Measurements from ENCODE around the gene CLPTM1L.
A peak's percentile ranks its signal among the peaks of the same experiment; 100 is the strongest.
"Not testable (repeated sequence)": the region's sequence is repeated elsewhere in the genome, so short reads cannot be mapped to it uniquely, and the experiment has no call there.

Gene CLPTM1L

DNA sequence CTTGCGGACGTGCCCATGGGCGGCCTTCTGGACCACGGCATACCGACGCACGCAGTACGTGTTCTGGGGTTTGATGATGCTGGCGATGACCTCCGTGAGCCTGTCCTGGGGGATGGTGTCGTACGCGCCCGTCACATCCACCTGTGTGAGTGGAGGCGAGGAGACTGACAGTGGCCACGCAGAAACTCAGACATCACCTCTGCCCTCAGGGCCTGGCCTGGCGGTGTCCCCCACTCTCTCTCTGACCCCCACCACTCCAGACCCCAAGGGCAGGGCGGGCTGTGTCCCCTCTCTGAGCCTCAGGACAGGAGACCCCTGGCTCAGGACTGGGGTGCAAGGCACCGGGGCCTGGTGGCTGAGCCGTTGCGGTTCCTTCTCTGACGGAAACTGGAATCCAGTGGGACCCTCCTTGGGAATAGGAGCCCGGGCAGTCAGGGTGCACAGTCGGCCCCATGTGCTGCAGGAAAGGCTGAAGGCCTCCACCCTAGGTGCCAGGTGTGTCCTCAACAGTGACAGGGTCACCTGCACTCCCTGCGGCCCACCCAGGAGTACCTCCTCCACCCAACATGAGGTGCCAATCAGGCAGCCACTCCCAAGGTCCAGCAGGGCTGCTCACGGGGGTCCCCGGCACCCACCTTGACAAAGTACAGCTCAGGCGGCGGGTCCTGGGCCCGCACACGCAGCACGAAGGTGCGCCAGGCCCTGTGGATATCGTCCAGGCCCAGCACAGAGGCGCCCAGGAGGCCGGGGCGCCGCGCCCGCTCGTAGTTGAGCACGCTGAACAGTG is 66.0 kb downstream of the CLPTM1L start:
- H3K27ac ChIP-seq (ENCODE audit: poor library complexity, severe bottlenecking) = no peak overlapping the region
- no peaks in the 10 kb centered on the region; the same call in 1 of the 2 replicates for H3K36me3 ChIP-seq (ENCODE audit: low read depth)
- no peak overlapping the region for H3K4me3 ChIP-seq (ENCODE audit: severe bottlenecking)
- peak; percentile 61 for DNase-seq (ENCODE audit: low spot score)
- ATAC-seq (ENCODE audit: low read depth) = no peak
- TF ChIP-seq, protein P1, sequence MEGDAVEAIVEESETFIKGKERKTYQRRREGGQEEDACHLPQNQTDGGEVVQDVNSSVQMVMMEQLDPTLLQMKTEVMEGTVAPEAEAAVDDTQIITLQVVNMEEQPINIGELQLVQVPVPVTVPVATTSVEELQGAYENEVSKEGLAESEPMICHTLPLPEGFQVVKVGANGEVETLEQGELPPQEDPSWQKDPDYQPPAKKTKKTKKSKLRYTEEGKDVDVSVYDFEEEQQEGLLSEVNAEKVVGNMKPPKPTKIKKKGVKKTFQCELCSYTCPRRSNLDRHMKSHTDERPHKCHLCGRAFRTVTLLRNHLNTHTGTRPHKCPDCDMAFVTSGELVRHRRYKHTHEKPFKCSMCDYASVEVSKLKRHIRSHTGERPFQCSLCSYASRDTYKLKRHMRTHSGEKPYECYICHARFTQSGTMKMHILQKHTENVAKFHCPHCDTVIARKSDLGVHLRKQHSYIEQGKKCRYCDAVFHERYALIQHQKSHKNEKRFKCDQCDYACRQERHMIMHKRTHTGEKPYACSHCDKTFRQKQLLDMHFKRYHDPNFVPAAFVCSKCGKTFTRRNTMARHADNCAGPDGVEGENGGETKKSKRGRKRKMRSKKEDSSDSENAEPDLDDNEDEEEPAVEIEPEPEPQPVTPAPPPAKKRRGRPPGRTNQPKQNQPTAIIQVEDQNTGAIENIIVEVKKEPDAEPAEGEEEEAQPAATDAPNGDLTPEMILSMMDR (IDR thresholded peaks at IDR 0.05; ENCODE audit: poor library complexity, severe bottlenecking) = no peak
- no peaks in the 10 kb centered on the region for H3K27me3 ChIP-seq (ENCODE audit: insufficient read depth, poor library complexity, severe bottlenecking)
- H3K9me3 ChIP-seq (ENCODE audit: severe bottlenecking) = no peaks in the 10 kb centered on the region
- no peaks in the 10 kb centered on the region for H3K4me1 ChIP-seq (ENCODE audit: insufficient read depth, poor library complexity, severe bottlenecking)

DNA sequence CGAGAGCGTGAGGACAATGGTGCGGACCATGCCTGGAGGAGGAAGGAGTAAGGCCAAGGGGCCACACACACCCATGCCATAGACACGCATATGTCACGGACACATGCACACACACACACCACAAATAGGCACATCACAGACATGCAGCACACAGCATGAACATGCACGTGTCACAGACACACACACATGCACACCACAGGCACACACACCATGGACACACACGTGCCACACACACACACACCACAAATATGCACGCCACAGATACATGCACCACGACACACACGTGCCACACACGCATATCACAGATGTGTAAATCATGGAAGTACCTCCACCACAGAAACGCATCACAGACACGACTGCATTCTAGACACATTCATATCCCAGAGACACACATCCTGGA is 66.7 kb downstream of the CLPTM1L start:
- Histone ChIP-seq H3K27ac (ENCODE audit: poor library complexity, severe bottlenecking) (no peak overlapping the region), H3K4me1 (ENCODE audit: insufficient read depth, poor library complexity, severe bottlenecking) (no peaks in the 10 kb centered on the region), H3K4me3 (ENCODE audit: severe bottlenecking) (no peak overlapping the region), H3K27me3 (ENCODE audit: insufficient read depth, poor library complexity, severe bottlenecking) (no peaks in the 10 kb centered on the region), H3K36me3 (ENCODE audit: low read depth) (no peaks in the 10 kb centered on the region; the same call in 1 of the 2 replicates), H3K9me3 (ENCODE audit: severe bottlenecking) (no peaks in the 10 kb centered on the region)
- no peak for ATAC-seq (ENCODE audit: low read depth)
- TF ChIP-seq, protein P1 (IDR thresholded peaks at IDR 0.05; ENCODE audit: poor library complexity, severe bottlenecking) = no peak
- DNase-seq (ENCODE audit: low spot score) = no peak

DNA sequence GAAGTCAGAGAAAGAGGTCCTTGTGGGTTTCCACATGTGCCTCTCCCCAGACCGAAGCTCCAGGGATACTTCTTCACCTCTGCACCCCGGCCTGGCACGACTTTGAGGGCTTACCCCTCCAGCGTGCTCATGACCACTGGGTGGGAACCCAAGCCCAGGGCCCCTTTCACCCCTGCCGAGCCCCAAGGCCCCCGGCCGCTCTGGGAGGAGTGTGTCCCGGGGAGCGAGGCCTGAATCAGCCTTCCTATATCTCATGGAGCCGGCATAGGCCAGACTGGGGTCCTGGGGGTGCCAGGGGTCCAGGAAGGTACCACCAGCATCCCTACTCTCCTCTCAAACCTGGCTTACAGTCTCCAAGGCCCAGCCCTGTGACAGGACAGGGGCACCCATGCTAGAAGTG is 67.1 kb downstream of the CLPTM1L start:
- H3K9me3 ChIP-seq (ENCODE audit: severe bottlenecking) = no peaks in the 10 kb centered on the region
- no peak overlapping the region for H3K27ac ChIP-seq (ENCODE audit: poor library complexity, severe bottlenecking)
- no peaks in the 10 kb centered on the region; the same call in 1 of the 2 replicates for H3K36me3 ChIP-seq (ENCODE audit: low read depth)
- no peak overlapping the region for H3K4me3 ChIP-seq (ENCODE audit: severe bottlenecking)
- TF ChIP-seq, protein P1 (IDR thresholded peaks at IDR 0.05; ENCODE audit: poor library complexity, severe bottlenecking) = no peak
- H3K27me3 ChIP-seq (ENCODE audit: insufficient read depth, poor library complexity, severe bottlenecking) = no peaks in the 10 kb centered on the region
- DNase-seq (ENCODE audit: low spot score) (peak; percentile 44), ATAC-seq (ENCODE audit: low read depth) (no peak)
- no peaks in the 10 kb centered on the region for H3K4me1 ChIP-seq (ENCODE audit: insufficient read depth, poor library complexity, severe bottlenecking)

DNA sequence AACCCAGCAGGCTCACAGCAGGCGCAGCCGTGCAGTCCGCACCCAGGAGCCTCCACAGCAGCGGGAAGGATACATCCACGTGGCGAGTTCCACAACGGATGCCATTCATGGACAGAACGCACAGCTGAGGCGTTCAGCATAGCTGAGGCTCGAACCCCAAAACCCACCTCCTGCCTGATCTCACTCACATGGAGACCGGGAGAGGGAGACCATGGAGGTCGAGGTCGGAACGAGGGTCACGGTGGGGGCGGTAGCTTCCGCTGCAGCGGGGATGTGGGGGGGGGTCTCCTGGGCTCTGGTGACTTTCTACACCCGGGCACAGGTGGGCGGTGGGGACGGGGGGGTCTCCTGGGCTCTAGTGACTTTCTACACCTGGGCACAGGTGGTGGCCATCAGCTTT is 67.6 kb downstream of the CLPTM1L start:
- no peaks in the 10 kb centered on the region for H3K4me1 ChIP-seq (ENCODE audit: insufficient read depth, poor library complexity, severe bottlenecking)
- H3K36me3 ChIP-seq (ENCODE audit: low read depth) = no peaks in the 10 kb centered on the region; the same call in 1 of the 2 replicates
- H3K9me3 ChIP-seq (ENCODE audit: severe bottlenecking) = no peaks in the 10 kb centered on the region
- no peak for ATAC-seq (ENCODE audit: low read depth)
- TF ChIP-seq, protein P1 (IDR thresholded peaks at IDR 0.05; ENCODE audit: poor library complexity, severe bottlenecking) = no peak
- DNase-seq (ENCODE audit: low spot score) = peak; percentile 75
- H3K4me3 ChIP-seq (ENCODE audit: severe bottlenecking) = no peak overlapping the region
- no peaks in the 10 kb centered on the region for H3K27me3 ChIP-seq (ENCODE audit: insufficient read depth, poor library complexity, severe bottlenecking)
- no peak overlapping the region for H3K27ac ChIP-seq (ENCODE audit: poor library complexity, severe bottlenecking)

DNA sequence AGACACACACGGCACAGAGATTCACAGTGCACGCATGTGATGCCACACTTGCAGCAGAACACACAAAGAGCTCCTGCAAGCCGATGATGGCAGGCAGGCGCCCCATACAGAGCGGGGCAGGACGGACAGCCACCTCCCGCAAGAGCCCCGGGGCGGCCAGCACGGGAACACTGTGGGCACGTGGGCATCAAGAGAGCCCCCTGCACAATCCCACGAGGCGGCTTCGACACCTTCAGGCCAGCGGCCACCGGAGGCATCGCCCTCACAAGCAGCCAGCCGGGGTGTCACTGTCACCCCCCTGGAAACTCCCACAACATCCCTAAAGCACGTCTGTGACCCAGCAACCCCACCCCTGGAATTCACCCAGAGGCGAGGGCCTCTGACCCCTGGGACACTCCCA is 68.0 kb downstream of the CLPTM1L start:
- ATAC-seq (ENCODE audit: low read depth) (no peak), DNase-seq (ENCODE audit: low spot score) (no peak)
- H3K4me1 ChIP-seq (ENCODE audit: insufficient read depth, poor library complexity, severe bottlenecking) = no peaks in the 10 kb centered on the region
- no peaks in the 10 kb centered on the region; the same call in 1 of the 2 replicates for H3K36me3 ChIP-seq (ENCODE audit: low read depth)
- no peak overlapping the region for H3K4me3 ChIP-seq (ENCODE audit: severe bottlenecking)
- H3K27ac ChIP-seq (ENCODE audit: poor library complexity, severe bottlenecking) = no peak overlapping the region
- TF ChIP-seq, protein P1 (IDR thresholded peaks at IDR 0.05; ENCODE audit: poor library complexity, severe bottlenecking) = no peak
- H3K9me3 ChIP-seq (ENCODE audit: severe bottlenecking) = no peaks in the 10 kb centered on the region
- H3K27me3 ChIP-seq (ENCODE audit: insufficient read depth, poor library complexity, severe bottlenecking) = no peaks in the 10 kb centered on the region

DNA sequence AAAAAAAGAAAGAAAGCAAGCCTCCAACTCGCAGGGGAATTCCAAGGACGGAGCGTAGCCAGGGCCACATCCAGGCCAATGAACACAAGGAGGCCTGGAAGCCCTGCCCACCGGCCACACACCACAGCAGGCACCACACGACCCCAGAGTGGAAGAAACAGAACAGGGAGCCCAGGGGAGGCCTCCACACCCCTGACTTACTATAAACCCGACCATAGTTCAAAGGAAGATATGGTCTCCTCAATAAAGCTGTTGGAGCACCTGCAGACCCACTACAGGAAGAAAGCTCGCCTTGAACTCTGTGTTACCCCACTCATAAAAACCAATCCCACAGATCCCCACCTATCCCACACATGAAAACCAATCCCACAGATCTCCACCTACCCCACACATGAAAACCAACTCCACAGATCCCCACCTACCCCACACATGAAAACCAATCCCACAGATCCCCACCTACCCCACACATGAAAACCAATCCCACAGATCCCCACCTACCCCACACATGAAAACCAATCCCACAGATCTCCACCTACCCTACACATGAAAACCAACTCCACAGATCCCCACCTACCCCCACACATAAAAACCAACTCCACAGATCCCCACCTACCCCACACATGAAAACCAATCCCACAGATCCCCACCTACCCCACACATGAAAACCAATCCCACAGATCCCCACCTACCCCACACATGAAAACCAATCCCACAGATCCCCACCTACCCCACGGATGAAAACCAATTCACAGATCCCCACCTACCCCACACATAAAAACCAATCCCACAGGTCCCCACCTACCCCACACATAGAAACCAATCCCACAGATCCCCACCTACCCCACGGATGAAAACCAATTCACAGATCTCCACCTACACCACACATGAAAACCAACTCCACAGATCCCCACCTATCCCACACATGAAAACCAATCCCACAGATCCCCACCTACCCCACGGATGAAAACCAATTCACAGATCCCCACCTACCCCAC is 69.2 kb downstream of the CLPTM1L start:
- not testable (repeated sequence) for ATAC-seq (ENCODE audit: low read depth); DNase-seq (ENCODE audit: low spot score); H3K27me3 ChIP-seq (ENCODE audit: insufficient read depth, poor library complexity, severe bottlenecking); H3K4me1 ChIP-seq (ENCODE audit: insufficient read depth, poor library complexity, severe bottlenecking); H3K4me3 ChIP-seq (ENCODE audit: severe bottlenecking); H3K27ac ChIP-seq (ENCODE audit: poor library complexity, severe bottlenecking); H3K9me3 ChIP-seq (ENCODE audit: severe bottlenecking); H3K36me3 ChIP-seq (ENCODE audit: low read depth)
